T-helper 2 cell (primary cell): ENCODE data around the gene AFF3.
"Not testable (repeated sequence)": the region's sequence is repeated elsewhere in the genome, so short reads cannot be mapped to it uniquely, and the experiment has no call there.

ENCODE experiments used
- DNase-seq, 5 experiments: peaks; one replicate each; pipeline versions ENCODE4 v3.0.0 to v3.0.0-alpha.2; 2012 to 2022

AFF3 gene

GRCh38 chr2:99689145-99689742, 453.1 kb downstream of the AFF3 start:
- no peak for DNase-seq

GRCh38 chr2:99688699-99689098, 453.7 kb downstream of the AFF3 start:
- DNase-seq, result no peak

- no peak for DNase-seq
These were observed 459.9 kb downstream of the AFF3 start for GRCh38 chr2:99682275-99683060.

GRCh38 chr2:99680946-99681345, 461.4 kb downstream of the AFF3 start:
- no peak for DNase-seq

GRCh38 chr2:99679518-99679917, 462.9 kb downstream of the AFF3 start:
- no peak for DNase-seq

GRCh38 chr2:99678625-99679024, 463.8 kb downstream of the AFF3 start:
- no peak for DNase-seq

- no peak for DNase-seq
These were observed 464.6 kb downstream of the AFF3 start for GRCh38 chr2:99677814-99678213.

- no peak for DNase-seq
These were observed 467.2 kb downstream of the AFF3 start for GRCh38 chr2:99675130-99675661.

- DNase-seq, result no peak
These were observed 468.3 kb downstream of the AFF3 start for GRCh38 chr2:99674090-99674489.

- DNase-seq, result no peak
These were observed 469.5 kb downstream of the AFF3 start for GRCh38 chr2:99672766-99673350.

GRCh38 chr2:99670768-99671734, 471.3 kb downstream of the AFF3 start:
- no peak for DNase-seq

GRCh38 chr2:99666256-99666655, 476.1 kb downstream of the AFF3 start:
- no peak for DNase-seq

- DNase-seq, result no peak
These were observed 478.7 kb downstream of the AFF3 start for GRCh38 chr2:99663641-99664040.

- no peak for DNase-seq
These were observed 479.5 kb downstream of the AFF3 start for GRCh38 chr2:99662761-99663341.

- DNase-seq, result not testable (repeated sequence)
These were observed 480.6 kb downstream of the AFF3 start for GRCh38 chr2:99661761-99662160.

- DNase-seq, result no peak
These were observed 481.6 kb downstream of the AFF3 start for GRCh38 chr2:99660616-99661406.

- DNase-seq, result no peak
These were observed 482.5 kb downstream of the AFF3 start for GRCh38 chr2:99659874-99660273.

GRCh38 chr2:99657691-99658258, 484.6 kb downstream of the AFF3 start:
- DNase-seq, result no peak

GRCh38 chr2:99656994-99657393, 485.4 kb downstream of the AFF3 start:
- no peak for DNase-seq

GRCh38 chr2:99653433-99653832, 489.0 kb downstream of the AFF3 start:
- DNase-seq, result no peak

- no peak for DNase-seq
These were observed 489.5 kb downstream of the AFF3 start for GRCh38 chr2:99652862-99653261.
